Lower leg skin (tissue), 4 donors: ENCODE measurements around the gene BZW2. TPM values are rescaled to one million over a fixed set of nuclear protein-coding genes. Genes with fewer than 3 reads are reported as not detected.

Experiments
- DNase-seq, 2 donors: peaks; one replicate each; pipeline ENCODE4 v3.0.0-alpha.2; 2019; ENCODE audit warnings: low spot score in 2 of 2
- H3K4me3 ChIP-seq: fragments of 200-600 bp; sonication (generic); 2 replicates; pipeline ENCODE4 v1.5.1; 2017; ENCODE audit warnings: mild to moderate bottlenecking, low read depth; ENCODE audit not compliant: poor library complexity, severe bottlenecking
- POLR2A ChIP-seq, 2 donors: fragments of 450-650 bp; IDR thresholded peaks; one replicate each; pipeline ENCODE4 v1.6.1; 2016 to 2017; ENCODE audit warnings: antibody characterized with exemption in 2 of 2, mild to moderate bottlenecking in 1 of 2, moderate library complexity in 1 of 2
- WGBS, 2 donors: methylation state at CpG; one replicate each; pipeline ENCODE4 v1.1.5; 2018; 5-methylcytosine and 5-hydroxymethylcytosine counted together
- intact Hi-C: fragments of 100-400 bp; cut with DNase I; formaldehyde crosslinking; loops from one replicate; pipeline ENCODE4 v1.15.0; 2023; ENCODE audit warnings: low total_unique reads
- total RNA-seq, 4 donors: library from RNA; depleted of rRNA; stranded (reverse); fragments of >200 nt; gene quantifications; one replicate each; pipeline ENCODE4 v1.1.0, GENCODE V29; 2016
- TF ChIP-seq, protein P1 (sequence below), 3 donors: fragments of 450-650 bp; IDR thresholded peaks; one replicate each; pipeline ENCODE4 v1.5.1; 2016; ENCODE audit warnings: antibody characterized with exemption in 3 of 3, mild to moderate bottlenecking in 3 of 3, moderate library complexity in 2 of 3

The BZW2 gene
- total RNA-seq, 4 donors from 2014 or later, result 51.3 to 82.2 (median 68.0) TPM

DNA sequence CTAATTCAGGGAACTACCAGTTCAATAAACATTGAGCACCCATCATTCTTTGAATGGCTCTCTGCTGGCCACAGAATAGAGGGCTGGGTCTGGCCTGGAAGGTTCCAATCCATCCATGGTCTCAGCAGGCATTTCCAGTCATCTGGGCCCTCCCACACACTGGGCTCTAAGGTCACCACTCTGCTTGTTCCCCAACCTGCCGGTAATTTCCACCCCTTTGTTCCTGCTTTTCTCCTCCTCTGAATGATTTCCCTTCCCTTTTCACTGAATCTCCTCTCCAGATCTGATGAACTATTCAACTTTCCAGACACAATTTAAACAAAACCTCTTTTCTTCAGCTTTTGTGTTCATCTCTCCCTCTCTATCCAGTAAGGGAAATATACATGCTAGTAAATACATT, 2.6 kb downstream of the BZW2 start:
- intact Hi-C loops, result no loop called here
- DNase-seq, result no peak
- no peak overlapping the region for H3K4me3 ChIP-seq

DNA sequence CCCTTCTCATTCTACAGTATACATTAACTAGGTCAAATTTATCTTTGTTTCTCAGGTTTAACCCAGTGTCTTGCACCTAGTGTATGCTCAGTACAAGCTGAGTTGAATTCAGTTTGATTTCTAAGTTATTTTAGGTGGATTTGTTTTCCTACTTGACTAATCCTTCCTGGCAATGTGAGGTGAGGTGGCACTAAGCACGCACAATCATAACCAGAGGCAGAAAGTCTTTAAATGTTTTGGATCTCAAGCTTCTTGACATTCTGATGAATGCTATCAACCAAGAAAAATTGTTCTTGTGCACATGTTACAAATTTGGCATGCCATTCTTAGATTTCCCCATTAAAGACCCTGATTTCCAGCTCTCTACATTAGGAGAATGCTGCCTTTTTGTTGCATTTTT, 3.2 kb downstream of the BZW2 start:
- intact Hi-C loops, result no loop called here
- DNase-seq, result no peak
- TF ChIP-seq POLR2A (IDR thresholded peaks at IDR 0.05), result no peak
- TF ChIP-seq, protein P1, sequence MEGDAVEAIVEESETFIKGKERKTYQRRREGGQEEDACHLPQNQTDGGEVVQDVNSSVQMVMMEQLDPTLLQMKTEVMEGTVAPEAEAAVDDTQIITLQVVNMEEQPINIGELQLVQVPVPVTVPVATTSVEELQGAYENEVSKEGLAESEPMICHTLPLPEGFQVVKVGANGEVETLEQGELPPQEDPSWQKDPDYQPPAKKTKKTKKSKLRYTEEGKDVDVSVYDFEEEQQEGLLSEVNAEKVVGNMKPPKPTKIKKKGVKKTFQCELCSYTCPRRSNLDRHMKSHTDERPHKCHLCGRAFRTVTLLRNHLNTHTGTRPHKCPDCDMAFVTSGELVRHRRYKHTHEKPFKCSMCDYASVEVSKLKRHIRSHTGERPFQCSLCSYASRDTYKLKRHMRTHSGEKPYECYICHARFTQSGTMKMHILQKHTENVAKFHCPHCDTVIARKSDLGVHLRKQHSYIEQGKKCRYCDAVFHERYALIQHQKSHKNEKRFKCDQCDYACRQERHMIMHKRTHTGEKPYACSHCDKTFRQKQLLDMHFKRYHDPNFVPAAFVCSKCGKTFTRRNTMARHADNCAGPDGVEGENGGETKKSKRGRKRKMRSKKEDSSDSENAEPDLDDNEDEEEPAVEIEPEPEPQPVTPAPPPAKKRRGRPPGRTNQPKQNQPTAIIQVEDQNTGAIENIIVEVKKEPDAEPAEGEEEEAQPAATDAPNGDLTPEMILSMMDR (IDR thresholded peaks at IDR 0.05), result no peak
- no peak overlapping the region for H3K4me3 ChIP-seq
- 45 to 61% methylated on average over 1 of the region's 1 CpG for WGBS, 2 donors

More for the DNA sequence above, 2.6 kb downstream of the BZW2 start:
- no peak for TF ChIP-seq POLR2A (IDR thresholded peaks at IDR 0.05)
- TF ChIP-seq, protein P1 (IDR thresholded peaks at IDR 0.05), result no peak
- 44 to 45% methylated on average over 1 of the region's 1 CpG for WGBS, 2 donors

DNA sequence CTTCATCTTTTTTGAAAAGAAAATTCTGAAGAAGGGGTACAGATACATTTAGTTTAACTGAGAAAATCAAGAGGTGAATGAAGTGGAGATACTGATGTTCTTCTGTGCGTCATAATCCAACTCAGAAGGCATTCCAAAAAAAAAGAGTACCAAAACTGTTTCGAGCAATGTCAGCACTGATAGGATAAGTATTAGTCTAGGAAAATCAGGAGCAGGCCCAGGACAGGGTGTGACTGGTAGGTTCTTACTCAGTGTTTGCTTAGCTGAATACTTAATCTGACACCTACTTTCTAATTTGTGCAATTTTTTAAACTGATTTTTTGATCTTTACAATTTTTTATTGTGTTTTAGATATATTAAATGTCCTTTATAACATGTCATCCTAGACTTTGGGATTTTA, 4.3 kb downstream of the BZW2 start:
- no peak for DNase-seq
- 64 to 70% methylated on average over 2 of the region's 2 CpGs for WGBS, 2 donors

DNA sequence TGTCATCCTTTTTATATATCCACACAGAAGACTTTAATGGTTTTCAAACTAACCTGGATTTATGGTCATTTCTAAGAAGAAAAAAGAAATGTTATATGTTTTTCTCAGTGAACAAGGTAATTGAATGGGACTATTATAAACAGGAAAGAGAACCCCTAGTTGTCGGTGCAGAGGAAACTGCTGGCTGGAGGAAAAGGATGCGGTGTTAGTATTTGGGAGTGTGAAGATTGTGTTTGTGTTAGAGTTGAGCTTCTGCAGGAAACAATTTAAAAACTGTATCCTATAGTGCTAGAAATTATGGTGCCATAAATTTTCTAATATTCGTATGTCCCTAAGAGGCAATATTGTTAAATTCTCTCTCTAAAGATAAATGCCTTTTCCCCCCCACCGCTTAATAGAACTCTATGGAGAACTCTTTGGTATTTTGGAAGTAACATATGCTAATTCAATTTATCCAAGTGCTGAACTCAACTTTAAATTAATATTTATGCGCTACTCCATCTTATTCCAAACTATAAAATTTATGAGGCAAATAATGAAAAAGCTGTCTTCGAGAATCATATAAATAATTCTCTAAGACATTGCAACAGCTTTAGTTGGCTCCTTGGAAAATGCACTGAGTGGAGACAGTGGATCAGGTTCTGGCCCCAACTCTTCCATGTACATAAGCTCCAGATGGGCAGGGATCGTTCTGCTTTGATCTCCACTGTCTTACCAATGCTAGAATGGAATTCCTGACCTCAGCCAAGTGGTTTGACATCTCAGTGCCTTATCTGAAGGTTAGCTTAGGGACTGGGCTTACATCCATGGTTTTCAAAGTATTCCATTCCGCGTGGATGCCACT, 5.6 kb downstream of the BZW2 start:
- WGBS, 2 donors, result 72% methylated on average over 9 of the region's 9 CpGs
- intact Hi-C loops, result no loop called here
- TF ChIP-seq, protein P1 (IDR thresholded peaks at IDR 0.05), result no peak
- no peak for TF ChIP-seq POLR2A (IDR thresholded peaks at IDR 0.05)
- H3K4me3 ChIP-seq, result no peak overlapping the region
- no peak for DNase-seq

More for the DNA sequence above, 4.3 kb downstream of the BZW2 start:
- H3K4me3 ChIP-seq, result no peak overlapping the region
- no peak for TF ChIP-seq POLR2A (IDR thresholded peaks at IDR 0.05)
- TF ChIP-seq, protein P1 (IDR thresholded peaks at IDR 0.05), result no peak
- intact Hi-C loops, result no loop called here

DNA sequence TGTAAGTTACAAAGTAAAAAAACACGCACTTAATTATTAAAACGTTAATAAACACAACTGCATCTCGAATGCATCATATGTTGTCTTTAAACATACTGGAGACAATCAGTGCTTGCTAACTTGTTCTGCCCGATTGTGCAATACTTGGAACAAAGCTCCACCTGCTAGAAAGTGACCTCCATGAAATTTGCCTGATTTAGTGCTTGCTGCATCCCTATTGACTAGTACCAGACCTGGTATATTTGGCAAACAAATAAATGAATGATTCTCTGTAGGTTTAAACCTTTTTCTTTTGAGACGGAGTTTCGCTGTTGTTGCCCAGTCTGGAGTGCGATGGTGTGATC, 6.2 kb downstream of the BZW2 start:
- TF ChIP-seq, protein P1 (IDR thresholded peaks at IDR 0.05), result no peak
- no peak for TF ChIP-seq POLR2A (IDR thresholded peaks at IDR 0.05)
- DNase-seq, result no peak
- H3K4me3 ChIP-seq, result no peak overlapping the region
- WGBS, 2 donors, result 79 to 83% methylated on average over 7 of the region's 7 CpGs
- intact Hi-C loops, result no loop called here
